SU-DHL-6 (cell line): ENCODE data around the gene ADGRG2.

Experiments
- H2AFZ ChIP-seq: fragments of 200-600 bp; sonication (generic); 2 replicates; pipeline ENCODE4 v1.6.1; 2014; ENCODE audit warnings: low read depth, mild to moderate bottlenecking, moderate library complexity, mixed read lengths, antibody characterized with exemption, low read length; ENCODE audit not compliant: severe bottlenecking
- H3F3A ChIP-seq: fragments of 200-600 bp; shearing (Covaris generic); 2 replicates; pipeline ENCODE4 v1.6.0; 2016; ENCODE audit warnings: antibody characterized with exemption, mild to moderate bottlenecking; ENCODE audit not compliant: insufficient read depth
- H3K27ac ChIP-seq: fragments of 200-600 bp; sonication (generic); 2 replicates; pipeline ENCODE4 v1.5.1; 2016; ENCODE audit warnings: low read depth, mild to moderate bottlenecking, low read length, moderate library complexity, mixed read lengths
- H3K27me3 ChIP-seq: fragments of 200-600 bp; sonication (generic), shearing (Covaris generic); 2 replicates; pipeline ENCODE4 v1.6.0; 2014; ENCODE audit warnings: mild to moderate bottlenecking, low read length
- H3K36me3 ChIP-seq: fragments of 200-600 bp; sonication (generic); 2 replicates; pipeline ENCODE4 v1.6.1; 2014; ENCODE audit warnings: mild to moderate bottlenecking, low read length, mixed read lengths
- H3K4me2 ChIP-seq: fragments of 300-600, 200-600 bp; shearing (Covaris generic), sonication (generic); 2 replicates; pipeline ENCODE4 v1.6.0; 2014; ENCODE audit warnings: low read length, low read depth, mild to moderate bottlenecking; ENCODE audit not compliant: poor library complexity, severe bottlenecking
- H3K4me3 ChIP-seq: fragments of 200-600 bp; sonication (generic); 2 replicates; pipeline ENCODE4 v1.5.1; 2014; ENCODE audit warnings: antibody characterized with exemption, low read length, mild to moderate bottlenecking, mixed read lengths; ENCODE audit not compliant: insufficient read depth, poor library complexity, severe bottlenecking
- H3K79me2 ChIP-seq: fragments of 200-600 bp; sonication (generic); 2 replicates; pipeline ENCODE4 v1.6.1; 2014; ENCODE audit warnings: mild to moderate bottlenecking, low read length, moderate library complexity; ENCODE audit not compliant: insufficient read depth
- H3K9ac ChIP-seq: fragments of 200-600 bp; sonication (generic); 2 replicates; pipeline ENCODE4 v1.7.0; 2014; ENCODE audit warnings: mild to moderate bottlenecking, low read length
- H3K9me2 ChIP-seq: fragments of 200-600 bp; sonication (generic); replicated peaks from 2 replicates; pipeline ENCODE4 v1.6.1; 2014; ENCODE audit warnings: low read length; ENCODE audit not compliant: insufficient read depth
- H3K9me3 ChIP-seq: fragments of 200-600 bp; sonication (generic); 2 replicates; pipeline ENCODE4 v1.6.1; 2014; ENCODE audit warnings: low read length, mixed read lengths; ENCODE audit not compliant: insufficient read depth
- H4K20me1 ChIP-seq: fragments of 200-600 bp; sonication (generic); 2 replicates; pipeline ENCODE4 v1.6.1; 2014; ENCODE audit warnings: low read depth, mild to moderate bottlenecking, antibody characterized with exemption, low read length, moderate library complexity, mixed read lengths
- CTCF ChIP-seq: fragments of 200-600 bp; sonication (generic); IDR thresholded peaks from one replicate; pipeline ENCODE4 v1.5.1; 2017; ENCODE audit warnings: antibody characterized with exemption, mild to moderate bottlenecking, low read length, moderate library complexity; ENCODE audit not compliant: insufficient read depth, poor library complexity, severe bottlenecking
- EZH2phosphoT487 ChIP-seq: fragments of 200-600 bp; sonication (generic), shearing (Covaris generic); conservative IDR thresholded peaks from 2 replicates; pipeline ENCODE4 v1.6.1; 2018; ENCODE audit warnings: mild to moderate bottlenecking, antibody characterized with exemption, low read length, moderate library complexity, mixed read lengths

Gene ADGRG2

GRCh38 chrX:18973527-18974192, 148.6 kb downstream of the ADGRG2 start:
- Histone ChIP-seq H3K9me2 (no peaks in the 10 kb centered on the region), H3K9me3 (no peaks in the 10 kb centered on the region), H3K27me3 (no peaks in the 10 kb centered on the region), H4K20me1 (no peaks in the 10 kb centered on the region), H3K79me2 (no peaks in the 10 kb centered on the region), H3K36me3 (no peaks in the 10 kb centered on the region), H3K4me3 (no peak overlapping the region), H3K27ac (no peak overlapping the region), H3K9ac (no peak overlapping the region), H3K4me2 (no peak overlapping the region), H2AFZ (no peak overlapping the region), H3F3A (no peaks in the 10 kb centered on the region)
- TF ChIP-seq EZH2phosphoT487: no peak
- TF ChIP-seq CTCF: no peak

GRCh38 chrX:18971506-18971905, 150.8 kb downstream of the ADGRG2 start:
- H3K27me3 ChIP-seq: no peaks in the 10 kb centered on the region
- H3F3A ChIP-seq: no peaks in the 10 kb centered on the region
- H3K79me2 ChIP-seq: no peaks in the 10 kb centered on the region
- no peaks in the 10 kb centered on the region for H3K9me3 ChIP-seq
- H3K9me2 ChIP-seq: no peaks in the 10 kb centered on the region
- H2AFZ ChIP-seq: no peak overlapping the region
- no peak overlapping the region for H3K27ac ChIP-seq
- TF ChIP-seq CTCF (no peak), EZH2phosphoT487 (no peak)
- H3K4me3 ChIP-seq: no peak overlapping the region
- H3K36me3 ChIP-seq: no peaks in the 10 kb centered on the region
- H3K4me2 ChIP-seq: no peak overlapping the region
- no peak overlapping the region for H3K9ac ChIP-seq
- H4K20me1 ChIP-seq: no peaks in the 10 kb centered on the region

GRCh38 chrX:18970465-18970864, 151.8 kb downstream of the ADGRG2 start:
- H3K27me3 ChIP-seq: no peaks in the 10 kb centered on the region
- no peaks in the 10 kb centered on the region for H3K9me3 ChIP-seq

More at GRCh38 chrX:18970465-18970864, 151.8 kb downstream of the ADGRG2 start:
- Histone ChIP-seq H3K27ac (no peak overlapping the region), H3K4me2 (no peak overlapping the region), H3K9me2 (no peaks in the 10 kb centered on the region), H2AFZ (no peak overlapping the region), H3K4me3 (no peak overlapping the region), H3K9ac (no peak overlapping the region), H3K36me3 (no peaks in the 10 kb centered on the region), H3F3A (no peaks in the 10 kb centered on the region), H4K20me1 (no peaks in the 10 kb centered on the region), H3K79me2 (no peaks in the 10 kb centered on the region)
- TF ChIP-seq EZH2phosphoT487: no peak
- TF ChIP-seq CTCF: no peak
